ENCODE results near the gene THRB.

THRB gene

GRCh38 chr3:24374801-24375200 is 119.8 kb downstream of the THRB start:
- Histone ChIP-seq H3K4me3 (no peak overlapping the region), H3K9me3 (no peaks in the 10 kb centered on the region), H4K20me1 (no peaks in the 10 kb centered on the region), H3K36me3 (no peaks in the 10 kb centered on the region), H3K4me2 (no peak overlapping the region), H3K9ac (no peak overlapping the region), H3K27me3 (no peaks in the 10 kb centered on the region), H3K4me1 (no peaks in the 10 kb centered on the region), H3K27ac (no peak overlapping the region)
- TF ChIP-seq Cebpa-rat (IDR thresholded peaks at IDR 0.05), result no peak

- no peak overlapping the region for H3K4me2 ChIP-seq
Observed at GRCh38 chr3:24373198-24373959, 121.3 kb downstream of the THRB start.

GRCh38 chr3:24372559-24373197 is 122.0 kb downstream of the THRB start:
- no peak overlapping the region for H3K27ac ChIP-seq
- H3K9me3 ChIP-seq, result no peaks in the 10 kb centered on the region
- no peak for TF ChIP-seq Cebpa-rat (IDR thresholded peaks at IDR 0.05)
- H3K4me1 ChIP-seq, result no peaks in the 10 kb centered on the region
- H3K36me3 ChIP-seq, result no peaks in the 10 kb centered on the region
- H4K20me1 ChIP-seq, result no peaks in the 10 kb centered on the region
- H3K27me3 ChIP-seq, result no peaks in the 10 kb centered on the region
- H3K4me3 ChIP-seq, result no peak overlapping the region
- no peak overlapping the region for H3K9ac ChIP-seq
- no peak overlapping the region for H3K4me2 ChIP-seq

More at GRCh38 chr3:24373198-24373959, 121.3 kb downstream of the THRB start:
- Histone ChIP-seq H3K4me1 (no peaks in the 10 kb centered on the region), H3K9ac (no peak overlapping the region), H4K20me1 (no peaks in the 10 kb centered on the region), H3K4me3 (no peak overlapping the region), H3K9me3 (no peaks in the 10 kb centered on the region), H3K27ac (no peak overlapping the region), H3K36me3 (no peaks in the 10 kb centered on the region), H3K27me3 (no peaks in the 10 kb centered on the region)
- TF ChIP-seq Cebpa-rat (IDR thresholded peaks at IDR 0.05), result no peak

GRCh38 chr3:24370352-24371090 is 124.1 kb downstream of the THRB start:
- Histone ChIP-seq H3K27me3 (no peaks in the 10 kb centered on the region), H3K9ac (no peak overlapping the region), H3K27ac (no peak overlapping the region), H3K4me1 (no peaks in the 10 kb centered on the region), H3K9me3 (no peaks in the 10 kb centered on the region), H3K36me3 (no peaks in the 10 kb centered on the region), H3K4me3 (no peak overlapping the region), H4K20me1 (no peaks in the 10 kb centered on the region), H3K4me2 (no peak overlapping the region)
- TF ChIP-seq Cebpa-rat (IDR thresholded peaks at IDR 0.05), result no peak

GRCh38 chr3:24368605-24369004 is 126.0 kb downstream of the THRB start:
- H3K4me1 ChIP-seq, result no peaks in the 10 kb centered on the region
- H3K27me3 ChIP-seq, result no peaks in the 10 kb centered on the region
- H3K4me3 ChIP-seq, result no peak overlapping the region
- no peaks in the 10 kb centered on the region for H3K9me3 ChIP-seq
- H3K4me2 ChIP-seq, result no peak overlapping the region
- H3K36me3 ChIP-seq, result no peaks in the 10 kb centered on the region
- no peaks in the 10 kb centered on the region for H4K20me1 ChIP-seq
- no peak overlapping the region for H3K27ac ChIP-seq
- no peak for TF ChIP-seq Cebpa-rat (IDR thresholded peaks at IDR 0.05)
- H3K9ac ChIP-seq, result no peak overlapping the region

- Histone ChIP-seq H3K4me3 (no peak overlapping the region), H3K9ac (no peak overlapping the region), H4K20me1 (no peaks in the 10 kb centered on the region), H3K36me3 (no peaks in the 10 kb centered on the region), H3K4me1 (no peaks in the 10 kb centered on the region), H3K27ac (no peak overlapping the region), H3K4me2 (no peak overlapping the region), H3K9me3 (no peaks in the 10 kb centered on the region), H3K27me3 (no peaks in the 10 kb centered on the region)
- no peak for TF ChIP-seq Cebpa-rat (IDR thresholded peaks at IDR 0.05)
Observed at GRCh38 chr3:24367664-24368264, 126.9 kb downstream of the THRB start.

GRCh38 chr3:24367216-24367615 is 127.4 kb downstream of the THRB start:
- no peak overlapping the region for H3K27ac ChIP-seq
- H3K27me3 ChIP-seq, result no peaks in the 10 kb centered on the region
- no peak overlapping the region for H3K9ac ChIP-seq
- H3K4me3 ChIP-seq, result no peak overlapping the region
- H3K36me3 ChIP-seq, result no peaks in the 10 kb centered on the region
- H3K4me1 ChIP-seq, result no peaks in the 10 kb centered on the region
- no peak for TF ChIP-seq Cebpa-rat (IDR thresholded peaks at IDR 0.05)
- H4K20me1 ChIP-seq, result no peaks in the 10 kb centered on the region
- H3K9me3 ChIP-seq, result no peaks in the 10 kb centered on the region
- no peak overlapping the region for H3K4me2 ChIP-seq

- Histone ChIP-seq H4K20me1 (no peaks in the 10 kb centered on the region), H3K27ac (no peak overlapping the region), H3K36me3 (no peaks in the 10 kb centered on the region), H3K9me3 (no peaks in the 10 kb centered on the region), H3K4me1 (no peaks in the 10 kb centered on the region), H3K27me3 (no peaks in the 10 kb centered on the region), H3K4me2 (no peak overlapping the region), H3K9ac (no peak overlapping the region), H3K4me3 (no peak overlapping the region)
- no peak for TF ChIP-seq Cebpa-rat (IDR thresholded peaks at IDR 0.05)
Observed at GRCh38 chr3:24365168-24365567, 129.5 kb downstream of the THRB start.

GRCh38 chr3:24364359-24364758 is 130.3 kb downstream of the THRB start:
- H3K27me3 ChIP-seq, result no peaks in the 10 kb centered on the region
- no peak overlapping the region for H3K9ac ChIP-seq
- H3K9me3 ChIP-seq, result no peaks in the 10 kb centered on the region
- H4K20me1 ChIP-seq, result no peaks in the 10 kb centered on the region
- no peak overlapping the region for H3K4me2 ChIP-seq
- no peak overlapping the region for H3K4me3 ChIP-seq
- TF ChIP-seq Cebpa-rat (IDR thresholded peaks at IDR 0.05), result no peak
- H3K4me1 ChIP-seq, result no peaks in the 10 kb centered on the region
- no peak overlapping the region for H3K27ac ChIP-seq
- no peaks in the 10 kb centered on the region for H3K36me3 ChIP-seq

GRCh38 chr3:24363242-24363641 is 131.4 kb downstream of the THRB start:
- Histone ChIP-seq H3K36me3 (no peaks in the 10 kb centered on the region), H3K4me3 (no peak overlapping the region), H3K9me3 (no peaks in the 10 kb centered on the region), H3K4me1 (no peaks in the 10 kb centered on the region), H3K4me2 (no peak overlapping the region), H4K20me1 (no peaks in the 10 kb centered on the region), H3K27ac (no peak overlapping the region), H3K27me3 (no peaks in the 10 kb centered on the region), H3K9ac (no peak overlapping the region)
- no peak for TF ChIP-seq Cebpa-rat (IDR thresholded peaks at IDR 0.05)
